ENCODE data around the gene FKBP4.

FKBP4 gene

DNA sequence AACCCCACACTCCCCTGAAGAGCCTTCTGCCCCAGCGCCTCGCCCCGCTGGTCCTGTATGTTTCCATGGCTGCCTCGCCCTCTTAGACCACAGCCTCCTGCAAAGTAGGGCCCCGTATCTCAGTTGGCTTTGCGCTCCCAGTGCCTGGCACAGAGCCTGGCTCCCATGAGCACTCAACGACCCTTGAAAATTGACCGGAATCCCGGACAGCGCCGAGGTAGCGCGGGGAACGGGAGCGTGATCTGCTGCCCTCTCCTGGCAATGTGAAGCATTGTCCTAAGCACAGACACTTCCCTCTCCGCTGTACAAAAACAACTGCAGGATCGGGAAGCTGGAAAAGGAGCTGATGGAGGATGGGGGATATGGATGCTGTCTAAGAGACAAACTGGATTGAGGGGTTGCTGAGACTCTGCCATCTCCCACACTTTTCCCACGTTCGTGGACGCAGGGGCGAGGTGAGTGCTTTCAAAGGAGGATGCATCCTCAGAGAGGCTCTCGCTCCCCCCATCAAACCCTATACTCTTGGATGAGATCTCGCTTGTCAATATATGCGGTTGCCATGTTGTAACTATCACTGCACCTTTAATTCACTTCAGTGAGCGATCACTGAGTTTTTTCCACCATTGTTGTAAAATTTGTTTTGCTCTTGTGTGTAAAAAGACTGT, 10.7 kb upstream of the FKBP4 start:
- DNase-seq (ENCODE audit: low spot score) = peak; percentile 36

DNA sequence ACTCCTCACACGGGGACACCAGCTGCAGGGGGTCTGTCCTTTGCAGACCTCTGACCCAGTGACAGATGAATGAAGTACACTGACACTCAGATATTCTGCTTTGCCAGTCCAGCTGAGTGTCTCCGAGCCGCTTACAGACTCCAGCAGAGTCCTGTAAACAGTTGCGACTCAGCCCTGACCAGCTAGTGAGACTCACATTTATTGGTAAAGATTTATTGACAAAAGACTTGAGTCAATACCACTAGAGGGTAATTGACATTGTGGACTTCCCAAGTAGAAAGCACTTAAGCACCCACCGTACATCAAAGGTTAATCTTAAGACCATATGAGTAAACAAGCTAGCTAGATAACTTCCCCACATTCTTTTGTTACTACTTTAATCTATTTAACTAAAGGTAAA, 9.8 kb upstream of the FKBP4 start:
- DNase-seq (ENCODE audit: low spot score) = no peak

DNA sequence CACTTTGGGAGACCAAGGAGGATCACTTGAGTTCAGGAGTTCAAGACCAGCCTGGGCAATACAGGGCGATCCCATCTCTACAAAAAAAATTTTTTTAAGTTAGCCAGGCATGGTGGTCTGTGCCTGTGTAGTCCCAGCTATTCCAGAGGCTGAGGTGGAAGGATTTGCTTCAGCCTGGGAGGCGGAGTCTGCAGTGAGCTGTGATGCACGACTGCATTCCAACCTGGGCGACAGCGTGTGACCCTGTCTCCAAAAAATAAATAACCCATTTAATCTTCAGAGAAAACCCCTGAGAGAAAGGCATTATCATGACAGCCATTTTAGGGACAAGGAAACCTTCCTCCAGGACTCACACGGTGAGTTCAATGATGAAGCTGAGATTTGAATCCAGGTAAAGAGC, 3.7 kb upstream of the FKBP4 start:
- DNase-seq (ENCODE audit: low spot score) = no peak

DNA sequence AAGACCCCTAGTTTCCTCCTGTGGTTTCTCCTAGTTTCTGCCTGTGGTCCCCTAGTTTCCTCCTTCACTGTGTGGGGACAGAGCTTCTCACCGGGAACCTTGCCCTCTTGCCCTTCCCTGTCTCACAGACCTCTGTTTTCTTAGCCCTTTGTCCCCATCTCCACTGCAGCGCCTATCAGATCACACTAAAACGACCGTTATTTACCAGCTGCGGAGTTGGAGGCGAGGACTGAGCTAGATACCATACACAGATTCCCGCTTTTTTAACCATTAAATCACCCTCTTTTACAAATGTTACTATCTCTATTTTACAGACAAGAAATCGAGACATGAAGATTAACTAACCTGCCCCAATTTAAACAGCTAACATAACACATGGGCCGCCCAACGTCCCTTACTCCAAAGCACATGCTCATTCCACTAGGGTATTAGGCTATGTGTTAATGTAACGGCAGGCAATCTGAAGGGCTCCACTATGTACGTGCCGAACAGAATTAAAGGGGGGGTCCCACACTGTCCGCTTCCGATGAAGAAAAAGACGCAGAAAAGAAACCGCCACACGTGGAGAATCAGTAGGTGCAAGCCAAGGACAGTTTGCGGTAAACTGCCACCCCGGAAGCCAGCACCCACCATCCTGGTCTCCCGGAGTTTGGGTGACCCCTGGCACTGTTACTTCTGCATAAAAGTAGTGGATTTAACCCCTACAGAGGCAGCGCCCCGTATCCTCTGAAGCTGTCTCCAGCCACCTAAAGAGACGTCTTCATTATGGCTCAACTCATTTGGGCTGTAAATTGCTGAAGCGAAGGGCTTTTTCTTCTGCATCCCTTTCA, 1.9 kb upstream of the FKBP4 start:
- no peak for DNase-seq (ENCODE audit: low spot score)

DNA sequence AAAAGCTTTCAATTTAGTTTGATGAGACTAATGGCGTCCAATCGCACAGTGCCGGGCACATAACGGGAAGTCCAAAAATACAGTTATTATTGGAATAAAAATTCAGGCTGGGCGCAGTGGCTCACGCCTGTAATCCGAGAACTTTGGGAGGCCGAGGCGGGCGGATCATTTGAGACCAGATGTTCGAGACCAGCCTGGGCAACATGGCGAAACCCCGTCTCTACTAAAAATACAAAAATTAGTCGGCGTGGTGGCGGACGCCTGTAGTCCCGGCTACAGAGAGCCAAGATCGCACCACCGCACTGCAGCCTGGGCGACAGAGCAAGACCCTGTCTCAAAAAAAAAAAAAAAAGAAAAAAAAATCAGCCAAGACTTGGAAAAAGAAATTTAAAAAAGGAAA, 1.2 kb upstream of the FKBP4 start:
- no peak for DNase-seq (ENCODE audit: low spot score)

DNA sequence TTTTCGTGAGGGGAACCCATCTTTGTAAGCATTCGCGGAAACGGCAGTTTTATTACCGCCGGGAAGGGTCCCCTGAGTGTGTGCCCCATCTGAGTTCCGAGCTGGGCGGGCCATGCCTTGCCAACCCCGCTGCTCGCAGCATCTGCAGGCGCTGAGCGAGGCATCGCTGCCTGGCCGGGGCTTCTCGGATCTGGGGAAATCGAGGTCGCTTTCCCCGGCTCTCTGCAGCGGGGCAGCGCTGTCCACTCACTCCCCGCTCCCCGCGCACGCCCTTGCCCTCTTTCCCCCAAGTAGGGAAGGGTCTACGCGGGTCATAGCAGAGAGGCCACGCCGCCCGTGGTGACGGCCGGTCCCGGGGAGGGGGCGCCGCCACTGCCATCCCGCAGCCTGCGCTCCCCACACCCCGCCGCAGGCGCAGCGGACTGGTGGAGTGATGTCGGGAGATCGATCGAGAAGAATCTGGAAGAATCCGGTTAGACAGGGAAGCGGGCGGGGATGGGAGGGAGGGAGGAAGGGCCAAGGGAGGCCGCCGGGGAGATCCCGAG, 507 bp upstream of the FKBP4 start:
- no peak for DNase-seq (ENCODE audit: low spot score)

DNA sequence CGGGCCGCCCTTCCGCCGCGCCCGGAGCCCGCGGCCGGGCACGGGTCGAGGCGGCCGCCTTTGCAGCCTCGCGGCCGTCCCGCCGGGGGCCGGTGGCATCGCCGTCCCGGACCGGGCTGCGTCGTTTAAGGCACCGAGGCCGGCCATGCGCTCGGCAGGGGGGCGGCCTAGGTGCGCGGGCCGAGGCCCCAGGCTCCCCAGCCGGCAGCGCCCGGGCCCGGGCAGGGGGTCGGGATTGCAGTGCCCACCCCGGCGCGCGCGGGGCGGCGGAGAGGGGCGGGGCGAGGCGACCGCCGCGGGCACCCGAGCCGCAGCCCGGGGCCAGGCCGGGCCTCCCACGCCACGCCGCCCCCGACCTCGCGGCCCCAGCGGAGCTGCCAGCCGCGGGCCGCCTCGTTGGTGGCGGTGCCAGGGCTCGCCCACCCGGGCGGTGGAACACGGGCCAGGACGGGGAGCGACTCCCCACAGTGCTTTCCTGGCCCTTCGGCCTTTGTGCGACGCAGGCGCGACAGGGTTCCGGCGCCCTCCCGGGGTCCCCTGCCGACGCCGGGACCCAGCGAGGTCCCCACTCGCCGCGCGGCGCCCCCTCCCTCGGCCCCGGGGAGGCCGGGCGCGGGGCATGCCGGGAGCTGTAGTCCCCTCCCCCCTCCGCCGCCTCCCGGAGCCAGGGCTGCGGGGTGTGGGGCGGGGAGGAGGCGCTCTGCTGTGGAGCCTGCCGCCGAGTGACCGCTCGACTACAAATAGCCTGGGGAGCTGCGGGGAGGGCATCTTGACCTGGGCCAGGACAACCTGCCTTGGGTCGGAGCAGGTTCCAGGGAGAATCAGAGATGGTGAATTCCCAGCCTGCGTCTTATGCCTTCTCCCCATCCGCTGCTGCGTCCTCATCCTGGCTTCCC, 769 bp downstream of the FKBP4 start:
- peak; percentile 40 for DNase-seq (ENCODE audit: low spot score)

DNA sequence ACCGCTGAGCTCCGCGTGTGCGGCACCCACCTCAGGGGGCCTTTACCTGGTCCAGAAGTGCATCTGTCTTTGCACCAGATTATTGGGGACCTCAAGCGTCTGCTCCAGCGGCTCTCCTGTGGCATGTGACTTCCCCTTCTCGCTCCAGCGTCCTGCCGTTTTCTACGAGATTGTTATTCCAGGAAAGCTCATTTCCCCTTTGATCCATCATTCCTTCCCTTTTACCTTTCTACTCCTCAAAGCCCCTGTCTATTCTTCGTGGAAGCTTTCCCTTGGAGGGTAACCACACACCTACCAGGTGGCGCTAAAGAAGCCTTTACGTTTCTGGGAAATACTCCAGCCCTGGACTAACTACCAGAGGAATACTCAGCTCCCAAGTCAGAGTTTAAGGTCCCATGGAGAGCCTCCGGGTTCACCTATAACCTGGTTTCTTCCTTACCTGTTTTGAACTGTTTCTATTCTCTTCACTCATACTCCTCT, 1.5 kb downstream of the FKBP4 start:
- DNase-seq (ENCODE audit: low spot score) = no peak

DNA sequence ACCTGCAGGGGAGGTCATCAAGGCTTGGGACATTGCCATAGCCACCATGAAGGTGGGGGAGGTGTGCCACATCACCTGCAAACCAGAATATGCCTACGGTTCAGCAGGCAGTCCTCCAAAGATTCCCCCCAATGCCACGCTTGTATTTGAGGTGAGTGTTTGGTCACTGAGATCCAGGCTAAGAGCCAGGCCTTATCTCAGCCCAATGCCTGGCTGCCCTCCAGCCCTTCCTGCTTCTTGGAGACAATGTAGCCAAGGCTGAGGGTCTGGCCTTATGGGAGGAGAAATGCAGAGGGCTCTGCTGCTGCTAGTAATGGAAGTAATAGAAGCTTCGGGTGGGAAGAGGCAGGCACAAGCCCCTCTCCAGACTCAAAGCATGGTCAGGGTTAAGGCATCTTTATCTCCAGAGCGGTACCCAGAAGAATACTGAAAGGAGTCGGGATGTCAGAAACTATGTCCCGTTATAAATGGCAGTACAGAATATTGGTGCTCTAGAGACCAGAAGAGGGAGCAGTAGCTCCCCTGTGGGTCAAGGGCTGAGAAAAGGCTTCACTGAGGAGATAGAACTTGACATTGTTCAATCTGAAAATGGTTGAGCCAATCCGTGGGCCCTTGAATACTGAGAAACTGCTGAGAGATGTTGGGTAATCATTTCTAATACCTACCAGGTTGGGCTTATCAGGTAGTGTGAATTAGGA, 3.1 kb downstream of the FKBP4 start:
- no peak for DNase-seq (ENCODE audit: low spot score)

DNA sequence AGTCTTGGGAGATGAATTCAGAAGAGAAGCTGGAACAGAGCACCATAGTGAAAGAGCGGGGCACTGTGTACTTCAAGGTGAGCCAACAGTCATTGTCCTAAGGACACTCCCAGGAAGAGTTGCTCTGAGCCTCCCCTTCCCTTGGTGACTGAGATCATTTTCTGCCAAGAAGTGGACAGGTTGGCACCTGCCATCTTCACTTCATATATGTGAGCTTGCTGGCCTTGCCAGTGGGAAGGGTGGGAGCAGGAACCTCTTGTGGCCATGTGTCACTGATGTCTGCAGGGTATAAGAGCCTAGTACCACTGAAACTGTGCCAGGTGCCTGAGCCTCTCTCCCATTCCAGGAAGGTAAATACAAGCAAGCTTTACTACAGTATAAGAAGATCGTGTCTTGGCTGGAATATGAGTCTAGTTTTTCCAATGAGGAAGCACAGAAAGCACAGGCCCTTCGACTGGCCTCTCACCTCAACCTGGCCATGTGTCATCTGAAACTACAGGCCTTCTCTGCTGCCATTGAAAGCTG, 5.3 kb downstream of the FKBP4 start:
- DNase-seq (ENCODE audit: low spot score) = no peak

DNA sequence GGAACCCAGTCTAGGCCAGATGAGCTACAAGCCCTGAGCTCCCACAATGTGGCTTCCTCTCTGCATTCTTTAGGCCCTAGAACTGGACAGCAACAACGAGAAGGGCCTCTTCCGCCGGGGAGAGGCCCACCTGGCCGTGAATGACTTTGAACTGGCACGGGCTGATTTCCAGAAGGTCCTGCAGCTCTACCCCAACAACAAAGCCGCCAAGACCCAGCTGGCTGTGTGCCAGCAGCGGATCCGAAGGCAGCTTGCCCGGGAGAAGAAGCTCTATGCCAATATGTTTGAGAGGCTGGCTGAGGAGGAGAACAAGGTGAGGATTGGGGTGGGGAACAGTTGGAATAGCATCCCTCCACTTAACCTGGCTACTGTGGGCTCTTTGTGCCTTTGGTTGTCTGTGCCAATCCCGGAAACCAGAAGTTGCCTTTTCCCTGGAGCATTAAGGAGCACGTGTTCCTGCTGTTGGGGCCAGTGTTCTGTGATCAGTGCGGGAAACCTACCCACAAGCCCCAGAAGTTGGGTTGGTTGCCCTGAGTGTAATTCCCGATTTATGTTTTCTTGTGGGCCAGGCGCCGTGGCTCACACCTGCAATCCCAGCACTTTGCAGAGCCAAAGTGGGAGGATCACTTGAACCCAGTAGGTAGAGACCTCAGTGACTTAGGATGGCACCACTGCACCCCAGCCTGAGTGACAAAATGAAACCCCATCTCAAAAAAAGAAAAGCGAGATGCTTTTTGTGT, 6.4 kb downstream of the FKBP4 start:
- no peak for DNase-seq (ENCODE audit: low spot score)

DNA sequence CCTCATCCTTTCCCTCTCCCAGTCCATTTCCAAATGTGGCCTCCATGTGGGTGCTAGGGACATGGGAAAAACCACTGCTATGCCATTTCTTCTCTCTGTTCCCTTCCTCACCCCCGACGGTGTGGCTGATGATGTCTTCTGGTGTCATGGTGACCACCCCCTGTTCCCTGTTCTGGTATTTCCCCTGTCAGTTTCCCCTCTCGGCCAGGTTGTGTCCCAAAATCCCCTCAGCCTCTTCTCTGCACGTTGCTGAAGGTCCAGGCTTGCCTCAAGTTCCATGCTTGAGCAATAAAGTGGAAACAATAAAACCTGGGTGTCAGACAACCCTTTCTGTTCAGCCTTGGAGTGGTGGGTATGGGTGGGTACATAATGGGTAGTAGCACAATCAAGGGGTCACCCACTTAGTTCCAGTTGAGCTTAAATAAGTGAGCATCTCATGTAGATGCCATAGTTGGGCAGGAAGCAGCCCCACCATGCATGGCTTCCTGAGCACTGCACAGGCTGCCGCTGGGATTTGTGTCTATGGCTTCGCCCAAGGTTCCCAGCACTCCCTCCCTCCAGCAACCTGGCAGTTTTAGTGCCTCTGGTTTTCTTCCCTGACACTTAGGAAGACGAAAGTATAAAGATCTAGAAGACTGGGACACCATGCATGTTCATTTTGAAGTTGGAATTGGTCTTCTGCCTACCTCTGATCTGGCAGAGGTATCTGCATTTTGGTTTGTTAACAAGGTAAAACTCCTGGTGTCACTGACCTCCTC, 9.0 kb downstream of the FKBP4 start:
- DNase-seq (ENCODE audit: low spot score) = no peak

DNA sequence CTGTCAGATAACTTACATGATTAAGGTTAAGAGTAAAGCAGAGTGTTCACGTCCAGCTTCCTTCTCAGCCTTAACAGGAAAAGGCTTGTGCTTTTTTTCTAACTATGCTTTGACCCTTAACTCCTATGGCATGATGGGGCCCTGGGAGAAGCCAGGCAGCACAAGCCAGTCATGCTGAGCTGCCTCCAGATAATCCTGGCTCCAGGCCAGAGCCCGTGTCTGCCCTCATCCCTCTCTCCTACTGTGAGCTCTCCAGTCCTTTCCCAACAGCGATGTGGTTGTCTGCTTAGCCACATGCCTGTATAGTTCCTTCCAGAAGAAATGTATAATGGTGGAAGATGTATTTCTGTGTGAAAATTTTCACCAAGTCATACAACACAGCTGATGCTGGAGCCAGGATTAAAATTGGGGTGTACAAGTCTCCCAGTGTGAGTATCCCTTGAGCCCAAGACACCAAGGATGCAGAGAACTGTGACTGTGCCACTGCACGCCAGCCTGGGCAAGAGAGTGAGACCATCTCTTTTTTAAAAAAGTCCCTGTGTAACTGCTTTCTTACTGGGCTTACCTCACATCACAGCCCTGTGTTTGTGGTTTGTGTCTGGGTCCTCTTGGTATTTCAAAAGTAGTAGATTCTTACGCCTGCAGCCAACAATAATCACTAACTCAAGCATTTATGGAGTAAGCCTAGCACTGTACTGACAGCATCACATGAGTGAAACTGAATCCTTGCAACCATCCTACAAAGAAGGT, 9.8 kb downstream of the FKBP4 start:
- DNase-seq (ENCODE audit: low spot score) = no peak

DNA sequence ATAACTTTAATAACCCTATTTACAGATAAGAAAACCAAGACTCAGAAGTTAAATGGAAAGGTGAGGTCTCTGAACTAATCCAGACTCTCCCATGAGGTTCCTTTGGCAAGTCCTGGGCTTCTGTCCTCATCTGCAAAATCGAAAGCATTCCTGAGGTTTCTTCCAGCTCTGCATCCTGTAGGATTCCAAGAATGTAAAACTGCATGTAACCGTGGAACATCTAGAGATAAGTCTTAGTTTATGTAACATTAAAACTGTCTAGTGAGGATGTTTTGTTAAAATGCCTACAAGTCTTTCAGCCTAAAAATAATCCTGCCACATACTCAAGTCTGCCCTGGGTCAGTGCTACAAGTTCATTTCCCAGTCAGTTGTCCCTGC, 10.4 kb downstream of the FKBP4 start:
- no peak for DNase-seq (ENCODE audit: low spot score)

DNA sequence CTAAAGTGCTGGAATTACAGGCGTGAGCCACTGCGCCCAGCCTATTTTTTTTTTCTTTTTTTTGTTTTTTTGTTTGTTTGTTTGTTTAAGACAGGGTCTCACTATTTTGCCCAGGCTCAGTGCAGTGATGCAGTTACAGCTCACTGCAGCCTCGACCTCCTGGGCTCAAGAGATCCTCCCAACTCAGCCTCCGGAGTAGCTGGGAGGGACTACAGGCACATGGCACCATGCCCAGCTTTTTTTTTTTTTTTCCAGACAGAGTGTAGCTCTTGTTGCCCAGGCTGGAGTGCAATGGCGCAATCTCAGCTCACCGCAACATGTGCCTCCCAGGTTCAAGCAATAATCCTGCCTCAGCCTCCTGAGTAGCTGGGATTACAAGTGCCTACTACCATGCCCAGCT, 11.9 kb downstream of the FKBP4 start:
- no peak for DNase-seq (ENCODE audit: low spot score)

DNA sequence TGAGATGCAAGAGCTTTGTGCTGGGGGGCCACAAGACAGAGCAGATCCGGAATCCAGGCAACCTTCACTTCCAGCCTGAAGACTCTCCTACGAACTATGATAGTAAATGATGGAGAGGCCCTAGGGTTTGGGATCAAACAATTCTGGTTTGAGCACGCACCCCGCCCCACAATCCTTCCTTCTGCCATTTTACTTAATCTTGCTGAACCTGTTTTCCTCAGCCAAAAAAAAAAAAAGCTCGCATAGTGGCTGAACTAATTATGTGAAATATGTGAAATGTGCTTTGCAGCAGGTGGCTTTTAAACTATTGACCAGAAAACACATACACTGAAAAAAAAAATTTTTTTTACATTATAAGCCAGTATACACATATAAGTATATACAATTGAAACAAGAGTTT, 17.0 kb downstream of the FKBP4 start:
- no peak for DNase-seq (ENCODE audit: low spot score)

DNA sequence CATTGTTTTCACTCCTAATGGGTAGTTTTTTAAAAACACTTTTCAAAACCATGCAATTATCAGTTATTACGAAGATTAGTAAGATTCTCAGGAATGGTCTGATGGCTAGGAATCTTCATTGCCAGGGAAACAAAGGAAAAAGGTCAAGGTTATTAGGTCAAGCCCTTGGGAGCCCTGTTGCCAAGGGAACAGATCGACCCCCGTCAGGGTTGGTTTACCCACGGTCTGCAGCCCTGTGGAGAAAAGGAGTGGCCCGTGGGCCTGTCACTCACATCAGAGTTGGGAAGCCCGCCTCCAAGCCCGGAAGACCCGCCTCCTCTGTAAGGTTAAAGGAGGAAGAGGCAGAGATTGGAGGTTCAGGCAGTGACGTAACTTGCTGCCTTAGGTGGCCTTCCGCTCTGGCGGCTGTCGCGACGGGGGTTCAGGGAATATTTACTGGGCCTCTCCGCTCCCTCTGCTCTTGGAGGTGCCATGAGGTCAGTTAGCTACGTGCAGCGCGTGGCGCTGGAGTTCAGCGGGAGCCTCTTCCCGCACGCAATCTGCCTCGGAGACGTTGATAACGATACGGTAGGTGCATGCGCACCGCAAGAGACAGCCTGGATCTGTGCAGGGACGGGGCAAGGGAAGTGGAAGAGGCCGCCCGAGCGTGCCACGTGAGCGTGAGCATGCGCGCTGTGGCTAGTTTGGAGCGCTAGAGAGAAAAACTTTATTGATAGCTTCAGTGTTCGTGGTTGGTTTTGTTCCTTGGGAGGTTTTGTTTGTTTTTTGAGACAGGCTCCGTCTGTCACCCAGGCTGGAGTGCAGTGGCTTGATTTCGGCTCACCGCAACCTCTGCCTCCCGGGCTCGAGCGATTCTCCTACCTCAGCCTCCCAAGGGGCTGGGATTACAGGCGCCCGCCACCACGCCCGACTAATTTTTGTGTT, 17.8 kb downstream of the FKBP4 start, which contains the start of gene ITFG2:
ITFG2 (plus strand) TSS at position 379 of the 924 bp plus-strand sequence; CDS start at position 472, 93 bp downstream.
- peak; percentile 98 for DNase-seq (ENCODE audit: low spot score)
